Measurements from ENCODE around the gene MYL1. TPM values are rescaled to one million over a fixed set of nuclear protein-coding genes. Genes with fewer than 3 reads are reported as not detected.

Gene MYL1
- total RNA-seq, 2 donors from 2014 or later: not detected

DNA sequence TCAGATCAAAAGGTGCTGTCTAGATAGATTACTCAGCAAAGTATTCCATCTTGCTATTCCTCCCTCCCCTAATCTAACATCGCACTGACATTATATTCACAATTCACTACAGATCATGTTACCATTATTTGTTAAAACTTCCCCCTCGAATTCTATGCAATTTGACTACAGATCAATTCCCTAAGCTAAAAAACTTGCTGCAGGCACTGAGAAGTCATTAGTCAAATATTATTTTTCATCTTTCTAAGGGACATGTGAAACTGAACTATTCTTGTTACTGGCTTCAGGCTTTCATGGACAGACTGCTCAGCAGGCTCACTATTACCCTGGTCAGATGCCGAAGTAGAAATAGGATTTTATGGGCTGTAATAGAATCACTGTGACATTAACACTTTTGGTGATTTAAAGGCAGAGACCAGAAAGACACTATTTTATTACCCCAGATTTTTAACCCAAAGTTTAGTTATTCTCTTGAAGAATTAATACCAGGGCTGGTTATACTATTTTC lies 15.1 kb downstream of the MYL1 start:
- peaks cover 0 to 4% of the 10 kb centered on the region in 2 donors for H3K4me1 ChIP-seq (ENCODE audit: control insufficient read depth in 1 of 2, low read depth in 2 of 2)
- no peak for DNase-seq (ENCODE audit: low spot score)
- TF ChIP-seq, protein P1, sequence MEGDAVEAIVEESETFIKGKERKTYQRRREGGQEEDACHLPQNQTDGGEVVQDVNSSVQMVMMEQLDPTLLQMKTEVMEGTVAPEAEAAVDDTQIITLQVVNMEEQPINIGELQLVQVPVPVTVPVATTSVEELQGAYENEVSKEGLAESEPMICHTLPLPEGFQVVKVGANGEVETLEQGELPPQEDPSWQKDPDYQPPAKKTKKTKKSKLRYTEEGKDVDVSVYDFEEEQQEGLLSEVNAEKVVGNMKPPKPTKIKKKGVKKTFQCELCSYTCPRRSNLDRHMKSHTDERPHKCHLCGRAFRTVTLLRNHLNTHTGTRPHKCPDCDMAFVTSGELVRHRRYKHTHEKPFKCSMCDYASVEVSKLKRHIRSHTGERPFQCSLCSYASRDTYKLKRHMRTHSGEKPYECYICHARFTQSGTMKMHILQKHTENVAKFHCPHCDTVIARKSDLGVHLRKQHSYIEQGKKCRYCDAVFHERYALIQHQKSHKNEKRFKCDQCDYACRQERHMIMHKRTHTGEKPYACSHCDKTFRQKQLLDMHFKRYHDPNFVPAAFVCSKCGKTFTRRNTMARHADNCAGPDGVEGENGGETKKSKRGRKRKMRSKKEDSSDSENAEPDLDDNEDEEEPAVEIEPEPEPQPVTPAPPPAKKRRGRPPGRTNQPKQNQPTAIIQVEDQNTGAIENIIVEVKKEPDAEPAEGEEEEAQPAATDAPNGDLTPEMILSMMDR (IDR thresholded peaks at IDR 0.05): no peak
- no peaks in the 10 kb centered on the region for H3K36me3 ChIP-seq
- no peak for ATAC-seq (ENCODE audit: insufficient number of reproducible peaks, low FRiP score, low read depth)
- no peaks in the 10 kb centered on the region for H3K9me3 ChIP-seq
- no peak overlapping the region for H3K4me3 ChIP-seq
- H3K27ac ChIP-seq: no peak overlapping the region
- H3K27me3 ChIP-seq (replicated peaks; ENCODE audit: insufficient read depth): no peaks in the 10 kb centered on the region

DNA sequence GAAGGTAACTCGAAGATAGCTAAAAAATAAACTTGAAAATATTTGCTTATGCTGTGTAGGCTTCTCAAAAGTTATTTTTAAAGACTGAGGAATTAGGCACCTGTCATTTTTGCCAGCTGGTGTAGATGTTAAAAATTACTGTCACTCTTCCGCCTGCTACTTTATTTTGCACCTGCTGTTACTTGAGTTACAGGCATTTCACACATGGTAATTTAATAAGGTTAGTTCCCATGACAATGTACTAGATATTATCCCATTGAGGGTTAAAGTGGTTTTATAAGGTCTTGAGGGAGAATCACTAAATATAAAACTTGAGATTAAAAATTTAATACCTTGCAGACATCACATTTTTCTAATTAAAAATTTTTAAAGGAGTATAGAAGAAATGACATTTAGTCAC lies 26.6 kb downstream of the MYL1 start:
- Histone ChIP-seq H3K27me3 (replicated peaks; ENCODE audit: insufficient read depth) (no peaks in the 10 kb centered on the region), H3K4me1 (ENCODE audit: control insufficient read depth in 1 of 2, low read depth in 2 of 2) (no peaks in the 10 kb centered on the region), H3K4me3 (no peak overlapping the region), H3K36me3 (no peaks in the 10 kb centered on the region), H3K27ac (no peak overlapping the region), H3K9me3 (no peaks in the 10 kb centered on the region)
- no peak for ATAC-seq (ENCODE audit: insufficient number of reproducible peaks, low FRiP score, low read depth)
- TF ChIP-seq, protein P1 (IDR thresholded peaks at IDR 0.05): no peak
- DNase-seq (ENCODE audit: low spot score): no peak

DNA sequence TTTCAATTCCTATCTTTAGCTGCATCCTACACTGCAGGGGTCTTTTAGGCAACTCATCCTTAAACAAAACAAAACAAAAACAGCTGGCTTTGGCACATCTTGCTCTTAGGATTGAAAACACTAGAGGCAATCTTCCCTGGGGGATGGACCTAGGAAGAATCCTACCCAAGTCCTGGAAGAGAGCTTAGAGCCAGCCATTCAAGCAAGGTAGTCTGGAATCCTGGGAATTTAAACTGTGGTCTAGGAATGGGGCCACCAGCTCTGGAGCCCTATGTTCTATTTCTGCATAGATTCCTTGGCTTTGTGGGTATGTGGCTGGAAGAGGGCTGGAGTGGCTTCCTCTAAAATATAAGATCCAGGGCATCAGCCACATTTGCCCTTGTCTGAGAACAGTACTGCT lies 27.7 kb downstream of the MYL1 start:
- Histone ChIP-seq H3K27ac (no peak overlapping the region), H3K9me3 (peaks cover 4% of the 10 kb centered on the region), H3K27me3 (replicated peaks; ENCODE audit: insufficient read depth) (no peaks in the 10 kb centered on the region), H3K4me3 (no peak overlapping the region), H3K4me1 (ENCODE audit: control insufficient read depth in 1 of 2, low read depth in 2 of 2) (no peaks in the 10 kb centered on the region), H3K36me3 (no peaks in the 10 kb centered on the region)
- ATAC-seq (ENCODE audit: insufficient number of reproducible peaks, low FRiP score, low read depth) (no peak), DNase-seq (ENCODE audit: low spot score) (no peak)
- TF ChIP-seq, protein P1 (IDR thresholded peaks at IDR 0.05): no peak

DNA sequence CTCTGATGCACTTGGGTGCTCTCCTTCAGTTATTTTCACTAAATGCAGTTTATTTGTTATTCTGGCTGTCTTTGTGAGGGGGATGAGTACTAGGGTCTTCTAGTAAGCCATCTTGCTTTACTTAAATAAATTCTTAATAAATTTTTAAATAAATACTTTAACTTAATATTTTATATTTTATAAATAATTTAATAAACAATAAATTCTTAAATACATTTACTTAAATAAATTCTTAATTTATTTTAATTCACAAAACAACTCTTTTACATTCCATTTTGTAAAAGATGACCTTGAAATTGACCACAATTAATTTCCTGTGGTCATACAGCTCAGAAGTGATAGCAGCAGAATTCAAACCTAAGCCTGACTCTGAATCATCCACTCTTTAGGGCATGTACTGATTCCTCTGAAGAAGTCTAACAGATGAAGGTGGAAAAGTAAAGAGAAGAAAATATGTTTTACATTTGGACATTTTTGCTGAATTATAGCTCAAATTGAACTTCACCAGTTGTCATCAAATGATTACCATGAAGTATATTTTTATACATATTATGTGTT lies 28.8 kb downstream of the MYL1 start:
- ATAC-seq (ENCODE audit: insufficient number of reproducible peaks, low FRiP score, low read depth) (no peak), DNase-seq (ENCODE audit: low spot score) (no peak)
- H3K9me3 ChIP-seq: peaks cover 4% of the 10 kb centered on the region
- no peaks in the 10 kb centered on the region for H3K27me3 ChIP-seq (replicated peaks; ENCODE audit: insufficient read depth)
- H3K36me3 ChIP-seq: no peaks in the 10 kb centered on the region
- H3K27ac ChIP-seq: no peak overlapping the region
- H3K4me3 ChIP-seq: no peak overlapping the region
- TF ChIP-seq, protein P1 (IDR thresholded peaks at IDR 0.05): no peak
- no peaks in the 10 kb centered on the region for H3K4me1 ChIP-seq (ENCODE audit: control insufficient read depth in 1 of 2, low read depth in 2 of 2)

DNA sequence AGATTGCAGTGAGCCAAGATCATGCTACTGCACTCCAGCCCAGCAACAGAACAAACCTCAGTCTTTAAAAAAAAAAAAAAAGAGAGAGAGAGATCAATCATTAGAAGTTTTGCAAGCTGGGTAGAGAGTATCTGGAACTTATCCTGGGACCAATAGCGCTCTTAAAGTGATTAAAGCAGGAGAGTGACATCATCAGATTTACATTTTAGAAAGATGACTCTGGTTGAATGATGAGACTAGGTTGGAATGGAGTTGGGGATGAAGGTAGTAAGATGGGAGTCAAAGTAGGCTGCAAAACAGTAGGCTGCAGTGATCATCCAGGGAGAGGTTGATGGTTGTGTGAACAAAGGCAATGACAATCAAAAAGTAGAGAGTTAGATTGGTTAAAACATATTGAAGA lies 37.8 kb downstream of the MYL1 start:
- H3K27ac ChIP-seq: no peak overlapping the region
- H3K27me3 ChIP-seq (replicated peaks; ENCODE audit: insufficient read depth): no peaks in the 10 kb centered on the region
- DNase-seq (ENCODE audit: low spot score): no peak
- no peaks in the 10 kb centered on the region for H3K4me1 ChIP-seq (ENCODE audit: control insufficient read depth in 1 of 2, low read depth in 2 of 2)
- TF ChIP-seq, protein P1 (IDR thresholded peaks at IDR 0.05): no peak
- H3K36me3 ChIP-seq: no peaks in the 10 kb centered on the region
- no peak for ATAC-seq (ENCODE audit: insufficient number of reproducible peaks, low FRiP score, low read depth)
- no peaks in the 10 kb centered on the region for H3K9me3 ChIP-seq
- H3K4me3 ChIP-seq: no peak overlapping the region
